ES-I3 (cell line): ENCODE results near the gene SQSTM1.

Experiments
- H3K36me3 ChIP-seq: 2 replicates; pipeline ENCODE4 v1.6.1; 2013; ENCODE audit warnings: mild to moderate bottlenecking, low read length, control low read depth, moderate library complexity; ENCODE audit not compliant: insufficient read depth
- H3K4me1 ChIP-seq: 2 replicates; pipeline ENCODE4 v1.6.1; 2013; ENCODE audit warnings: mild to moderate bottlenecking, control low read depth, low read length; ENCODE audit not compliant: insufficient read depth
- H3K9ac ChIP-seq: 2 replicates; pipeline ENCODE4 v1.6.1; 2013; ENCODE audit warnings: low read depth, mild to moderate bottlenecking, low read length, moderate library complexity
- H3K9me3 ChIP-seq: 2 replicates; pipeline ENCODE4 v1.6.1; 2013; ENCODE audit warnings: mild to moderate bottlenecking, low read length, moderate library complexity; ENCODE audit not compliant: control insufficient read depth, insufficient read depth

Gene SQSTM1

DNA sequence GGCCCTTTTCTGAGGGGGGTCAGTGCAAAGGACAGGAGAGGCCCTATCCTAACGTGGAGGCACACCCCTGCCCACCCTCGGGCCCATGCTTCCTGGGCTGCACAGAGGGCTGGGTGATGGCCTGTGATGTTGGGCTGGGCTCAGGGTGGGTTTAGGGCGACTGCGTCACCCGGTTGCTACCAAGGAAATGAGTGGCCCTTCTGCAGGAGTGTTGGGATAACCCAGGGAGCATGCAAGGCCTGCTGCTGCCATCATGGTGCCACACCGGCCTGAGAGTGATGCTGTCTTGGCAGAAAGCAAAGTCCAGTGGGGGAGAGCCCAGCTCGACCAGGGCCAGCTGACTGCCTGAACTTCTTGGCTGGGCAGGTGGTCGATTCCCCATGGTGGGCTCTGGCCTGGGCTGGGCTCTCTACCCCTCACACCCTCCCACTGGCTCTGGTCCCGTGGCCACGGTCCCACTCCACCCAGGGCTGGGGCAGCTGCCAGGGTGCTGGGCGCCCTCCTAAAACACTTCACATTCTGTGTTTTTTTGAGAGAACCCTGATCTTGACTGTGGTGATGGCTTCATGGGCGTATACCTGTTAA, 59.5 kb downstream of the SQSTM1 start:
- no peaks in the 10 kb centered on the region for H3K4me1 ChIP-seq
- no peak overlapping the region for H3K9ac ChIP-seq
- H3K36me3 ChIP-seq = peaks cover 19% of the 10 kb centered on the region
- H3K9me3 ChIP-seq = peaks cover 23% of the 10 kb centered on the region; the same call in 1 of the 2 replicates

DNA sequence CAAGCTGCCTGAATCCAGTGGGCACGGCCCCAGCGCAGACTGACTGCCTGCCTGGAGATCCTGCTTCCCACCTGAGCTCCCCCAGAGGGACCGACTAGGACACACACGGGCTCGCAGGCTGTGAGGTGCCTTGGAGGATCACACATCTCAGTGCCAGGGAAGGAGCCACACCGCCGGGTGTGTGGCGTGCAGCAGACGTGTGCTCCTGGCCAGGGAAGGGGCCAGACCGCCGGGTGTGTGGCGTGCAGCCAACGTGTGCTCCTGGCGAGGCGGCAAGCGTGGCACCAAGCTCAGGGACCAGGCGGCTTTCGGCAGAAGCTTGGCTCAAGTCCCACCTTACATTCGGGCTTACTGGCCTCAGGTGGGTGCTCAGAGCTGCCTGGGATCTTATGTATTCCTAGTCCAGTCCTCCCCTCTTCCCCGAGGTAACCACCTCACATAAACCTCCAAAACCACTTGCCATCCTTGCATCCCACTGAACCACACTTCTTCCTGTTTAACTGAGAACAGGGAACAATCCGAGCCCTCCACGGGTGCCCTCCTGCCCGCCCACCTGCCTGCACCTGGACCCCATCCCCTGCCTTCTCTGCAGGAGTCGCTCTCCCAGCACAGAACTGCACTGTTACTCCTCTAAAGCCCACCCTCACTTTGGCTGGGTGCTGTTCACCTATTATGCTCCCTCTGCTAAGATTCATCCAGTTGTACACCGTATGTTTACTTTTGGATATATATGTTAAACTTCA, 60.3 kb downstream of the SQSTM1 start:
- Histone ChIP-seq H3K9me3 (peaks cover 23% of the 10 kb centered on the region; the same call in 1 of the 2 replicates), H3K4me1 (no peaks in the 10 kb centered on the region), H3K36me3 (peaks cover 19% of the 10 kb centered on the region), H3K9ac (no peak overlapping the region)

DNA sequence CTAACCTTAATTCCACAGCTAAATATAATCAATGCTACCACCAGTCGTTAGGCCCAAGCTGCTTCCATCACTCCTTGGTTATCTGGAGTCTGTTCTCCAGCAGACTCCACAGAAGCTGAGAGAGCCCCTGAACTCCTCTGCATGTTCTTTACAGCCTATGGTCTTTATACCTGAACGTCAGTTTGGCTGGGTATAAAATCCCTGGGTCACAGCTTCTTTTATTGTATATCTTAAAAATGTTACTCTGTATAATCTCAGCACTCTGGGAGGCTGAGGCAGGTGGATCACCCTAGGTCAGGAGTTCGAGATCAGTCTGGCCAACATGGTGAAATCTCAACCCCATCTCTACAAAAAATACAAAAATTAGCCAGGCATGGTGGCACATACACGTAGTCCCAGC, 61.6 kb downstream of the SQSTM1 start:
- peaks cover 23% of the 10 kb centered on the region; the same call in 1 of the 2 replicates for H3K9me3 ChIP-seq
- H3K9ac ChIP-seq = no peak overlapping the region
- peaks cover 19% of the 10 kb centered on the region for H3K36me3 ChIP-seq
- no peaks in the 10 kb centered on the region for H3K4me1 ChIP-seq

DNA sequence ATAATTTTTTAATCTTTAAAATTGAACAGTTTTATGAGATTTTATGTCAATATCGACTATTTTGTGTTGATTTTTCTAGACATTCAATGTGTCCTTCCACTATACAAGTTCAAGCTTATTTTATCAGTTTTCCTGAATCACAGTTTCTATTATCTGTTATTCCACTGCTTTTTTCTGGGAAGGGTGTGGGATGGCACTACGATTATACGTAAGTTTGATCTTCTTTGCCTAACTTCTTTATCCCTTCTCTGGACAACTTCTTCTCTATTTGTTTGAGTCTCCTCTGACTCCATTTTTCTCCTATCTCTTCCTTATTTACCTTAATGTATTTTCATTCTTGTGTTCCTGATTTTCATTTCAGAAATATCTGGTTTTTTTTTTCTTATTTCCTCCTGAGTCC, 62.5 kb downstream of the SQSTM1 start:
- peaks cover 22% of the 10 kb centered on the region for H3K36me3 ChIP-seq
- no peak overlapping the region for H3K9ac ChIP-seq
- H3K4me1 ChIP-seq = no peaks in the 10 kb centered on the region
- peaks cover 23% of the 10 kb centered on the region; the same call in 1 of the 2 replicates for H3K9me3 ChIP-seq

DNA sequence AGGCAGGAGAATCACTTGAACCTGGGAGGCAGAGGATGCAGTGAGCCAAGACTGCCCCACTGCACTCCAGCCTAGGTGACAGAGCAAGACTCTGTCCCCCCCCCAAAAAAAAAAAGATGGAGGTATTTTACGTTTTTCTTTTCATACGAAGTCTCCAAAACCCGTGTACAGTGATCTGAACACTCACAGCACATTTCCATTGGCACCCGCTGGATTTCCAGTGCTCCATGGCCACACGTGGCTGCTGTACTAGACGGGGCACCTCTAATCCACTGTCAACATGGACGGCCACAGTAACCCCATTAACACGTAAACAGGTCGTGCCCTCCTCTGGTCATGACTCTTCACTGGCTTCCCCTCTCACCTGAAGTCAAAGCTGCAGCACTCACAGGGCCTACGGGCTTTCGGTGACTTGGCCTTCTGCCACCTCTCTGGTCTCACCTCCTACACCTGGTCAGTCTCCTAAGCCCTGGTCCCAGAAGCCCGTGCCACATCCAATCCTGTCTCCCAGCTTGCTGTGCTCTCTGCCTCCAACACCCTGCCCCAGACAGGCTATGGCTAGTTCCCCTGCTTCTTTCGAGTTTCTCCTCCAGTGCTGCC, 64.9 kb downstream of the SQSTM1 start:
- H3K36me3 ChIP-seq = peaks cover 22% of the 10 kb centered on the region
- no peak overlapping the region for H3K9ac ChIP-seq
- no peaks in the 10 kb centered on the region for H3K4me1 ChIP-seq
- peaks cover 23% of the 10 kb centered on the region; the same call in 1 of the 2 replicates for H3K9me3 ChIP-seq

DNA sequence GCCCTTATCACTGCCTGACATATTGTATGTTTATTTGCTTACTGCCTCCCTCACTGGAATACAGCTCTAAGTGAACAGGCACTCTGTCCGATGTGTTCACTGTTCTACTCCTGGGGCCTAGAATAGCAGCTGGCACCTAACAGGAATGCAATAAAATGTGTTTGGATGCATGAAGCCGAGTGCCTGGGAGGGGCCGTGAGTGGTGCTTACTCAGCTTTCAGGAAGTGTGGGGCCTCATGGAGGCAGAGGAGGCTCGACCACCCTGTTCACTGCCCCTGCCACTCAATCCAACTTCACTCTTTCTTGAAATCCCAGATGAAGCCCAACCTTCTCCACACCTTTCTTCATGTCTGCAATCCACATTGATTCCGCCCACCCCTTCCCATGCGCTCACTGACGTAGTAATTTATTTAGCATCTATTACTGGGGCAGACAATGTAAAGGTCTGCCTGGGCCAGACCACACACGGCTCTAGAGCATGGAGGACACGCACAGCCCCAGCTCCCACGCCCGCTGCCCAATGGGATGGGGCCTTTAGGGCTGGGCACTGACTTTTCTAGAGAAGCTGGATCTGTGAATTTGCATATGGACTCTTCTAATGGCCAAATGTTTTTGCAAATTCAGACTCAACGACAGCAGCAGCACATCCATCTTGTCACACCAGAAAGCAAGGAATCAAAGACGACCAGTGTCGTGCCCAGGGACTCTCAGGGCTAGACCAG, 65.6 kb downstream of the SQSTM1 start:
- H3K9ac ChIP-seq = no peak overlapping the region
- H3K36me3 ChIP-seq = peaks cover 22% of the 10 kb centered on the region
- peaks cover 23% of the 10 kb centered on the region; the same call in 1 of the 2 replicates for H3K9me3 ChIP-seq
- no peaks in the 10 kb centered on the region for H3K4me1 ChIP-seq

DNA sequence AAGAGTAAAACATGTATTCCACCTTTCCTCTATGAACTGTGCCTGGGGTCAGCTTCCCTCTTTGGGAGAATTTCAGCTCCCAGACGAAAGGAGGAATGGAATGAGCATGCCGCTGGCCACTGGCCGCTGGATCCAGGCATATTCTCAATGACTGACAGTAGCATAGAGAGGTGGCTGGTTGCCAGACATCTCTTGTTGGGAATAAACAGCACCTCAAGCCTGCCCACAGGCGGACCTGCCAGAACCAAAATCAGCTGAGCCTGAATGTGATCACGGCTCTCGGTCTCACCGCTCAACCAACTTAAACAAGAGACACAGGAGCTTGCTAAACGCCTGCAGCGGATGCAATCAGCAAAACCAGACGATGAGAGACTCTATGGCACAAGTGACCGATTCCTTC, 66.4 kb downstream of the SQSTM1 start:
- no peaks in the 10 kb centered on the region for H3K4me1 ChIP-seq
- H3K9me3 ChIP-seq = peaks cover 22% of the 10 kb centered on the region; the same call in 1 of the 2 replicates
- peaks cover 22% of the 10 kb centered on the region for H3K36me3 ChIP-seq
- no peak overlapping the region for H3K9ac ChIP-seq
